Measurements from ENCODE around the gene NKD2. TPM values are rescaled to one million over a fixed set of nuclear protein-coding genes. Genes with fewer than 3 reads are reported as not detected.
"Not testable (repeated sequence)": the region's sequence is repeated elsewhere in the genome, so short reads cannot be mapped to it uniquely, and the experiment has no call there.

The NKD2 gene
- polyA plus RNA-seq, 1 donor: 15.6 TPM

DNA sequence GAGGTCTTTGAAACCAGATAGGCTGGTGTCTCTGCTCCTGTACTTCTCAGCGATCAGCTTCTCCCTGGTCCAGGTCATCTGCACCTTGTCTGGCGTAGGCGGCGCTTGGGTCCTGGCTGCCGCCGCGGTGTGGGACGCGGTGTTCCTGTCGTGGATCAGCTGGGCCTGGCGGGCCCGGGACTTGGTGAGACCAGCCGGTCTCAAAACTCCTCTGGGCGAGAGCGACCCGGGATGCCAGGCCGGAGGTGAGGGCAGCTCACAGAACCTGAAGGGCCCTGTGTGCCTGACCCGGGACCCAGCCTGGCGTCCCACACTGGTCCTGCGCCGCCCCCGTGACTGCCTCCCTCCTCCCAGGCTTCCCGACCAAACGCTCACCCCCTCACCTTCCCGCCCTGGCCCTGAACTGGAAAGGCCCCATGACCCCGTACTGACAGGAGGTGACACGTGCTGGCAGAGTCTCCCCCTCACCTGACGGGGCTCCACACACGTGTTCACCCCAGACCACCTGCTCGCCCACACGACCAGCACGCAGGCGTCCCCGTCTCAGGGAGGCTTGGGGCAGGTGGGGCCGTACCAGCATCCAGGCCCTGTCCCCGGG, 49.0 kb downstream of the NKD2 start:
- no peak for DNase-seq

DNA sequence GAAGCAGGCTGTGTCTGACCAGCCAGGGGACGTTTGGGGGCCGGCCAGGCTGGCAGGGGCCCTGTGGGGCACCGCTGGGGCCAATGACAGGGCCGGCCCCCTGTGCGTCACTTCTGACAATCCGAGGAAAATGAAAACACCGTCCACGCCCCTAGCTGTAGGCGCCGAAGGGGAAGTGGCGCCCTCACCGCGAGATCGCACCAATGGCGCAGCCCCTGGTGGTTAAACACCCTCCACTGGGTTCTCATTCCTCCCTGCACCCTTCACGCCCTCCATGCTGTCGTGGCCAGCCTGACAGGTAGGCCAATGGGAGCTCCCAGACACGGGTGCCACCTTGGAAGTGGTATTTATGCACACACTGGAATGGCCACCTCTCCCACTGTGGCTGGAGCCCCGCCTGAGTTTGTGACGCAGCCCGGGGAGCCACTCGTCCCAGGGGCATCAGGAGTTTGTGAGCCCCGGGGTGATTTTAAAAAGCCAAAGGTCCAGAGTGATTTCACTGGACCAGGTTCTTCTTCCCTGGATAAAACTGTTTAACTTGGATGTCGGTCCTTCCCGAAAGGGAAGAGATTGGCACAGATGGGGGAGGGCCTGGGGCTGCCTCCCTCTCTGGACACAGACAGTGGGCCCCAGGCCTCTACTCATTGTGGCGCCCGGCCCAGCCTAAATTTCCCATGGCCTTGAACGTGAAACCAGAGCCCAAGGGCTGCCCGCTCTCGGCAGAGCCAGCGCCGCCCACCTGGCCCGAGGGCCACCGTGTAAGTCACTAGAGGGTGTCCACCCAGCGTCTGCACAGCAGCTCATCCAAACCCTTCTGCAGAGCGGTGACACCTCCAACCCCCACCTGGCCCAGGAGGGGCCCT, 49.7 kb downstream of the NKD2 start:
- no peak for DNase-seq

DNA sequence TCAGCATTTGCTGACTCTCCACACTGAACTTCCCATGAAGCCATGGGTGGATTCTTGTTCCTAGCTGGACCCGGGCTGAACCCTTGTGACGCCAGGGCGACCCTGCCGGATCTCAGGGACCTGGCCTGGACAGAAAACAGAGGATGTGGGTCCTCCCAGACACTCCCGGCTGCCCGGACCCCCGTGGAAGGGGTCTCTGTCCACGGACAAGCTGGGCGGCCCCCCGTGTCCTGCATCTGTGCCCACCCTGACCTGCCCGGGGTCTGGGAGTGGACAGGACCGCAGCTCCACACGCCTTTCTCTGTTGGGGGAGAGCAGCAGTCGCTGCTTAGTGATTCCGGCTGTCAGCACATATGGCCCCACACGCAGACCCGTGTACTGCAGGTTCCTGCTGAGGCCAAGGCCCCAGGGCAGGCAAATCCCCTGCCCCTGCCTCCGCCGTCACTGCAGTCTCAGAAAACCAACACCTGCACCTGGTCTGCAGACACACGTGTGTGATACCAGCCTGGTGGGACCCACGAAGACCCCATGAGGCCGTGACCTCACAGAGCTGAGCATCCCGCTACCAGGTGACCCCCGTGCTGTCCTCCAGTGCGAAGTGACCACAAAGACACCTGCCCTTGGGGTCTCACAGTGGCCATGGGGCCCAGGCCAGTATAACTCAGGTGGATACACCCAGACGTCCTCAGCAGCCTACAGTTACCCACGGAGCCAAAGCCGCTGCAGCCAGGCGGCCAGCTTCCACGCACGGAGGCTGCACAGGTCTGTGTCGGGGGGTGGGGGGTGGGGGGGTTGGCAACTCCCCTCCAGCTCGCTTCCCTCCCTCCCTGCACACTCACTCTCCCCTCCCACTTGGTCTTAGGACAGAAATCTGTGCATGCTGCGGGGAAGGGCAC, 50.6 kb downstream of the NKD2 start:
- DNase-seq: no peak

DNA sequence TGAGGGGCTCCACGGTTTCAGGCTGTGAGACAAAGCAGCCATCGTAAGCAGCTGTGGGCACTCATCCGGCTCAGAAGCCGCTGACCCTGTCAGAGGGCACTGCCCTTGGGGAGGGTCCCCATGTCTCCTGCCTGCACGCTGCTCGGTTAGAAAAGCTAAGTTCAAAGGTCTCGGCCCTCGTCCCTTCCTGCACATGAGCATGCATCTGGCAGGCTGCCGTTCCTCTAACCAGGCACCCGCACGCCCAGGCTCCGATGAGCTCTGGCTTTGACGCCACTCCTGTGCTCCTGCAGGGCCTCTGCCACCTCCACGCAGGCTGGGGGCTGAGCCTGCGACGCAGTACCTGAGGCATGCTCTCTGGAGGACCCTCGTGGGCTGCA, 51.3 kb downstream of the NKD2 start:
- no peak for DNase-seq

DNA sequence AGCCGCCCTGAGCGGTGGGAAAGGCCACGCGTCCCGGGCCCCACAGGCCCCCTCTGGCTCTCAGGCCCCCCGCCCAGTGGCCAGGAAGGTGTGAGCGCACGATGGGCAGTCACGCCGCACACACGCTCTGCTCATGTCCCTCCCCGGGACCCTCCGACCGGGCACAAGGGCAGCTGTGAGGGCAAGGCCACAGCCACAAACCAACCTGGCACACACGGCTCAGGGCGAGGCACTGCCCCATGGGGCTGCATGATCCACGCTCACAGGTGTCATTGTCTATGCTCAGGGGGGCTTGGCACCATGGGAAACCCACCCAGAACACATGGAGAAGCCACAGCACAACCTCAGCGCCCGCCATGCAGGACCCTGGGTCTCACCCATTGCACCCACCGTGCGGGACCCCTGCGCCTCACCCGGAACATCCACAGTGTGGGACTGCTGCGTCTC, 52.0 kb downstream of the NKD2 start:
- no peak for DNase-seq

DNA sequence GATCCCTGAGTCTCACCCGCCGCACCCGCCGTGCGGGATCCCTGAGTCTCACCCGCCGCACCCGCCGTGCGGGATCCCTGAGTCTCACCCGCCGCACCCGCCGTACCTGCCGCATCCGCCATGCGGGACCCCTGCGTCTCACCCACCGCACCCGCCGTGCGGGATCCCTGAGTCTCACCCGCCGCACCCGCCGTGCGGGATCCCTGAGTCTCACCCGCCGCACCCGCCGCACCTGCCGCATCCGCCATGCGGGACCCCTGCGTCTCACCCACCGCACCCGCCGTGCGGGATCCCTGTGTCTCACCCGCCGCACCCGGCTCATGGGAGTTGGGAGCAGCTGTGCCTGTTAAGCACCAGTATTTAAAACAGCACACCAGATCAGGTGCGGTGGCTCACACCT, 52.7 kb downstream of the NKD2 start:
- not testable (repeated sequence) for DNase-seq

DNA sequence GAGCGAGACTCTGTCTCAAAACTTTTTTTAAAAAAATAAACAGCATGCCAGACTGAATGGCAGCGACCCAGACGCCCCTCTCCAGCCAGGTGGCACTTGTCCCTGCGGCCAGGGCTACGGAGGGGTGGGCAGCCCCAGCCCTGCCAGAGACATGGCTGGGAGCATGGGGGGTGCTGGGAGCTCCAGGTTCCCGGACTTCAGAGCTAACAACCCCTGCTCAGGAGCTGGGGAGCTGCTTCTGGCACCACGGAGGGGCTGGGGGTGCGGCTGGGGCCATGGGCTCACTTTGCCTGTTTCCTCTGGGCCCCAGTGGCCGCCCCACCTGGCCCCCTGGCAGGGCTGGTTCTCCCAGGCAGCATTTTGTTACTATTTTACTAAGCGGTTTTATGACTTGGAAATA, 53.3 kb downstream of the NKD2 start:
- DNase-seq: no peak

DNA sequence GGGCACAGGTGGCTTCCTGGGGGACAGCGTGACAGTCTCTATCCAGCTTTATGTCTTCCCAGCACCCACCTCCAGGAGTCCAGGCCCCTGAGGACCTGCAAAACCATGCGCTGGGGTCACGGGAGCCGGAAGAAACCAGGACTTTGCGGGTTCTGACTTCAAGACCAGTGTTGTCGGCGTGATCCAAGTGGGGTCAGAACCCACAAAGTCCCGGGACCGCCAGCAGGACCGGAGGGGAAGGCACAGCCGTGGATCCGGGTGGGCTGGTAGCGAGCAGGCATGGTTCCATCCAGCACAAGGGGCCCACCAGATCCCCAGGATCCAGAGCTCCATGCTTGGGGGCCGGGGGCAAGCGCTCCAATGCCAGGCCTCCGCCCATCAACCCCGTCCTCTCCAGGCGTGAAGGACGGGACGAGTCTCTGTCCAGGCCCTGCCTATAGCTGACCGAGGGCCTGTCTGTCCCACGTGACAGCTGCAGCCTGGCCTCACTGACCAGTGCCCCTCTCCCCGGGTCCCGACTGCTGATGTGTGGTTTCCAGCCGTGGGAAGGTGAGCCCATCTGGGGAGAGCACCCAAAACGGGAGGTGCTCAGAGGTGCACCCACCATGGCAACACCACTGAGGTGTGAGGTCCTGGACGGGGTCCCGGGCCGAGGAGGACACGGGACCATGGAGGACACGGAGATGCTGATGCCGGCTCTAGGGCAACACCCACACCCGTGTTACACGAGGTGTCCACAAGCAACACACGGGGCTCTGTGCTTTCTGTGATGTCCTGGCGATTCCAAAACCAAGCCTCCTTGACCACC, 54.4 kb downstream of the NKD2 start:
- DNase-seq: no peak

DNA sequence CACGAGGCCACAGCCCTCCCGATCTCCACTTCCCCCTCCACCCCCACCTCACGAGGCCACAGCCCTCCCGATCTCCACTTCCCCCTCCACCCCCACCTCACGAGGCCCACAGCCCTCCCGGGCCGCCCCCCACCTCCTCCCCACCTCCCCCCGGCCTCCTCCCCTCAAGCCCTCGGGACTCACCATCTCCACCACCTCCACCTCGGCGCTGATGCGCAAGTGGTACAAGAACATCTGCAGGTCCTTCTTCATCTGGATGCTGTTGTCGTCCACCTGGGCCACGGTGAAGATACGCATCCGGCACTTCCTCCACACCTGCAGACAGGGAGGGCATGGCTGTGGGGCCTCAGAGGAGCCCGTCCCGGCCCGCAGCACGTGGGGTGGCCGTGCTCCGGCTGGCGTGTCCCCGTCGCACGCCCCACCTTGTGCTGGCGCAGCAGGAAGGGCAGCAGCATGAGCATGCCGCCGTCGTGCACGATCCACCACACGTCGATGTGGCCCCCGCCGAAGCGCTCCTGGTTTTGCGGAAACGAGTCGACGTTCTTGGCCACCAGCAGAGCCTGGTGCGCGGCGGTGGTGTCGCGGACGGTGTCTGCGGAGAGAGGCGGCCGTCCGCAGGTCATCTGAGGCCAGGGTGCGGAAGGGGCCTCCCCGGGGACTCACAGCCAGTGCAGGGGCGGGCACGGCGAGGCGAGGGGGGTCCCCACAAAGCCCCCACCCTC, 55.2 kb downstream of the NKD2 start:
- no peak for DNase-seq

DNA sequence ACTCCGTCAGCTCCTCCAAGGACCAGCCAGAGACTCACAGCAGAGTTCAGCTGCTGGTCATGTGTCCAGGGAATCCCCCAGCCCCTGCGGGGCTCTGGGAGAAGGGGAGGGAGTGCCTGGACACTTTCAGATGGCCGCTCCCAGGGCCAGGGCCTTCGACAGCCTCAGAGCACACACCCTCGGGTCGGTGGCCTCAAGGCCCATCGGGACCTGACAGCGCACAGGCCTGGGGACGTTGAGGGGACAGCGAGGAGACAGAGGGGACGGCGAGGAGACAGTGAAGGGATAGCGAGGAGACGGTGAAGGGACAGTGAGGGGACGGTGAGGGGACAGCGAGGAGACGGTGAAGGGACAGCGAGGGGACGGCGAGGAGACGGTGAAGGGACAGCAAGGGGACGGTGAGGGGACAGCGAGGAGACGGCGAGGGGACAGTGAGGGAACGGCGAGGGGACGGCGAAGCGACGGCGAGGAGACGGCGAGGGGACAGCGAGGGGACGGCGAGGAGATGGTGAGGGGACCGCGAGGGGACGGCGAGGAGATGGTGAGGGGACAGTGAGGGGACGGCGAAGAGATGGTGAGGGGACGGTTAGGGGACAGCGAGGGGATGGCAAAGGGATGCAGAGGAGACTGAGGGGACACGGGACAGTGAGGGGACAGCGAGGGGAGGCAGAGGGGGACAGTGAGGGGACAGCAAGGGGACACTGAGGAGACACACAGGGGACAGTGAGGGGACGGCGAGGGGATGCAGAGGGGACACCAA, 56.0 kb downstream of the NKD2 start:
- no peak for DNase-seq

DNA sequence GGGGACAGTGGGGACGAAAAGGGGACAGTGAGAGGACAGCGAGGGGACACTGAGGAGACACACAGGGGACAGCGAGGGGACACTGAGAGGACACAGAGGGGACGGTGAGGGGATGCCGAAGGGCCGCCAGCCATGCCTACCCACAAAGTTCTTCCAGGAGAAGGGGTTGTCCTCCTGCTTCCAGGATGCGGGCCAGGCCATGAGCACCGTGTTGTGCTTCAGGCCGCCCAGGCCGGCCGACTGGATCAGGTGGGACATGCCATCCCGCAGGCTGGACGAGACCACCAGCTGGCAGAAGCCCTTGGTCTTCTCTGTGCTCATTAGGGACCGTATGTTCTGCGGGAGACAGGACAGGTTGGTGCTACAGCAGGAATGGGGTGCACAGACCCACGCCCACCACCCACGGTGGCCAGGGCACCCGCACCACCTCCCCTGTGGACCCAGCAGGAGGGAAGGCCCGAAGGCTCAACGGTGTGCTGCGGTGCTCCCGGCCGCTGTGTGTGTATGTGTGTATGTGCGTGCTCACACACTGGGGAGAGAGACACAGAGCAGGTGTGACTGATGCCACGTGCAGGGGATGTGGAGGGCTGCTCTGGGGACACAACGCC, 56.6 kb downstream of the NKD2 start:
- DNase-seq: no peak

DNA sequence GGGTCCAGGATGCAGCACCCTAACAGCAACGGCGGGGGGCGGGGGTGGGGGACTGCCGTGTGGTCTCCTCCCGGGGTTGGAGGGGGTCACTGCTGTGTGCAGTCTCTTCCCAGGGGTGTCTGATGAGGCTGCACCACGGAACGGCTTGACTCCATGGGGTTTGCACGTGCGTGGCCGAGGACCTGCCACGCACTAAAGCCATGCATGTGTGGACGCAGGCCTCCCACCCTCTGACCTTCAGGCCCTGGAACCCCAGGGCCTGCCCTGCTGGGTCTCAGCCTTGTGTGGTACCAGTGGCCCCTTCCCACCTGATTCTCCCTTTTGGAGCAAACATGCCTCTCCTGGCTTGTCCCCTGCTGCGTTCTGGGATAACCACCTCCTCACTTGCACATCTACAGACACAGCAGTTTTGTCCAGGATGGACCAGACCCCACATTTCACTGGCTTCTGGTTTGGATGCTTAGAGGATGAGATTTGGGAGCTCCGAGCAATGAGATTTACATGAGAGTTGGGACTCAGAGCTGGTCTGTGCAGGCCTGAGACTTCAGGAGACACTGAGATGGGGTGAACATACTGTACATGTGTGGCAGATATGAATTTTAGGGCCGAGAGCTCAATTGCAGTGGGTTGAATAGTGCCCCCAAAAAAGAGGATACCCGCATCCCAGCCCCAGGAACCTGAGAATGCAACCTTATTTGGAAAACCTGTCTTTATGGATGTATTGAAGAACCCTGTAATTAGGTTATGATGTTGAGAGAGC, 57.5 kb downstream of the NKD2 start:
- no peak for DNase-seq

DNA sequence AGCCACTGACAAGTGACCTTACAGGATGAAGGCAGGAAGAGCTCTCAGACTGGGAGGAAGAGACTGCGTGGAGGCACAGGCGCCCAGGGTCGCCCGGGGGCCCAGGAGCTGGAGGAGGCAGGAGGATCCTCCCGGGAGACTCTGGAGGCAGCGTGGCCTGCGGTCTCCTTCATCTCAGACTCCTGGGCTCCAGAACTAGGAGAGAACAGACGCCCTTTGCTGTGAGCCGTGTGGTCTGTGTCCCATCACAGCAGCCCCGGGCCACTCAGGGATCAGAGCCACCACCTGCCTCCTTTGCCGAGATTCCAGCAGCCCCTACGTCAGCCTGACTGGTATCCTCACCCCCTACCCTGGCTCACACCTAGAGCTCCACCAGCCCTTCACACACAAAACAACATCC, 58.1 kb downstream of the NKD2 start:
- no peak for DNase-seq

DNA sequence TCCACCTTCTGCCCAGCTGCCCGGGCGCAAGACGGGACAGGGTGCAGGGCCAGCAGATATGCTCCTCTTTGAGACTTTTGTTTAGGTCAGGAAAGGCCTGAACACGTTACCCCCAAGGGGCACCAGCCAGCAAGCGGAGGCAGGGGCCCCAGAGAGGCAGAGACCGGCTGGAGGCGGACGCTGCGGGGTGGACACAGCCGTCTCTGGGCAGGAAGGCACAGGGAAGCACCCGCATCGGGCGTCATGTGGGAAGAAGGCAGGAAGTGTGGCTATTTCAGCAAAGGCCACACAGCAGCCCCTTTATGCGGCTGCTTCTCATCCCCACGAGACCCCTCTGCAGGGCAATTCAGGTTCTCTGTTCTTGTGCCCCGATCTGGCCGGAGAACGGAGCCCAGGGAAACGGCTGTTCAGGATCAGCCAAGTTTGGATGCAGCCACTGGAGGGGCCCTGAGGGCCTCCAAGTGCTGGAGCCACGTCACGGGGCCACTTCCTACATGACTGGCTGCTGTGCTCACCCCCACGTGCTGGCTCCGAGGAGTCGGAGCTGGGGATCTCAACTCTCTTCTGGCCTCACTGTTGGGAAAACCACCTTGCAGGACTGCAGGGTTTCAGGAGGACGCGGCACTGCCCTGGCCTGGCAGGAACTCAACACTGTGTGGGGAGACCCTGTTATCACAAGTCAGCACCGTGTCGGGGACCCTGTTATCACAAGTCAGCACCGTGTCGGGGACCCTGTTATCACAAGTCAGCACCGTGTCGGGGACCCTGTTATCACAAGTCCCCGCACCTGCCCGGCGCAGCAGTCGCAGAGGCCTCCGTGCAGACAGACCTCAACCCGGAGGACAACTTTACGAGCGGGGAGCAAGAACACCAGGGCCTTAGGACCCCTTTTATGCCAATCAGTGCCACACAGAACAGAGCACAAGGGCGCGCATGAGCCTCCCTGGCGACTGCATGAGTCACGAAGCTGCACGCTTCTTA, 58.8 kb downstream of the NKD2 start:
- no peak for DNase-seq

DNA sequence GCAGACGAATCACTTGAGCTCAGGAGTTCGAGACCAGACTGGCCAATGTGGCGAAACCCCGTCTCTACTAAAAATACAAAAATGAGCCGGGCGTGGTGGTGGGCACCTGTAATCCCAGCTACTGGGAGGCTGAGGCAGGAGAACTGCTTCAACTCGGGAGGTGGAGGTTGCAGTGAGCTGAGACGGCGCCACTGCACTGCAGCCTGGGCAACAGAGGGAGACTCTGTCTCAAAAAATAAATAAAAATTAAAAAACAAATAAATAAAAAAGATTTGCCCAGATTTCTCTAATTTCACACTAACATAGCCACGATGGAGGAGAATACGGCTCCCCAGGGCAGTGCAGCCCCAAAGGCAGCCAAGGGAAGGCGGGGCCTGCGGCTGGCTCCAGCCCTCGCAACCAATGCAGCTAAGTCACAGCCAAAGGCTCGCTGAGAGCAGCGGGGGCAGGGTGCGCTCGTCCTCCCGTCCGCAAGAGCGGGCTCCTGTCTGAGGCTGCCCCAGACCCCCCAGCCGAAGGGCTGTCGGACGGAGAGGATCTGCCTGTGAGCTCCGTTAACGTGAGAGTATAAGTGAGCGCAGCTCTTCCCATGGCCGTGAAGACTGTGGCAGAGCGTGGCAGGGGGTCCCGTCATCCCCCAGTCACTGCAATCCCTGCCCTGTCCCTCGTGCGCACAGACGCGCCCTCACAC, 59.7 kb downstream of the NKD2 start:
- no peak for DNase-seq

DNA sequence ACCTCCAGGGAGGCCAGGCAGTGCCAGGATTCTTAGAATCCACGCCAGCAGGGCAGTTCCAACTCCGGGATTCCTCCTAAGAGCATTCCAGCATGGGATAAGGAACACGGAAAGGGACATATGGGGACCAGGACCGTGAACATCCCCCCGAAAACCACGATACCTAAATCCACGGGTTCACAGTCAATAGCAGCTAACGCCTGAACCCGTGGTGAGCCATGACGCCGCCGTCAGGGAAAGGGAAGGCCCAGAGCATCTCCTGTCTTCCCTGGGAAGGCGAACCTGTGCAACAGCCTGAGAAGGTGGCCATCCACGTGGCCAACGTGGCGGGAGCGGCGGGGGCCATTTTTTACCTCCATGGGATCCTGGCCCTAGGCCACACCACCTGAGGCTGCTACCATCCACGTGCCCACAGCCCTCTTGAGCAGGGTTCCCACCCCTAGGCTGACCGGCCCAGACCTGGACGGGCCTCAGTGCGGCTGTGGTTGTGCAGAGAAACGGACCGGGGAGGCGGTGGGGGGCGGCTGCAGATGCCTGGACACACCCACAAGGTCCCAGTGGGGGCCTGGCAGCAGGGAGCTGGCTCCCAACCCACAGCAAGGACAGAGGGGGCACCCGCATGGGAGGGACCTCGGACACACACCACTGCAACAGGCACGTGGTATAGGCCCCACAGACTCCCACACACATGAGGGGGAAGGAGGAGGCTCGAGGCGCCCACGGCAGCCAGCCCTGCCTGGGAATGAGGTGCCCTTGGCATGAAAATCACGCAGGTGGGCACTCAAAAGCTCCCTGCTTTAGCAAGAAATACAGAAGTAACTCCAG, 60.5 kb downstream of the NKD2 start:
- DNase-seq: no peak
